CD4-positive, alpha-beta T cell (primary cell): ENCODE data around the gene PLCG2. TPM values are rescaled to one million over a fixed set of nuclear protein-coding genes. Genes with fewer than 3 reads are reported as not detected.

Experiments used
- ATAC-seq: fragments of 200-7000 bp; cut with Tn5 transposase; one replicate; pipeline ENCODE4 v1.10.0; 2022; ENCODE audit warnings: mild to moderate bottlenecking; ENCODE audit not compliant: poor library complexity
- CTCF ChIA-PET: fragments of 350-600 bp; sonication (Branson Sonifier 250); formaldehyde crosslinking; loops from one replicate; lab custom pipeline; 2021; ENCODE audit warnings: antibody characterized with exemption, inconsistent platforms; lab: Charles Lee
- POLR2A ChIA-PET: fragments of 350-600 bp; sonication (Branson Sonifier 250); formaldehyde crosslinking; loops from one replicate; lab custom pipeline; 2021; ENCODE audit warnings: antibody characterized with exemption, inconsistent platforms; lab: Charles Lee
- DNase-seq, 14 experiments: peaks; one replicate each; pipeline ENCODE4 v3.0.0-alpha.2; 2013 to 2020; ENCODE audit warnings: mixed read lengths in 2 of 14
- H3K27ac ChIP-seq, 2 donors: one replicate each; pipeline versions ENCODE4 v1.5.1 to v1.7.0; 2013; ENCODE audit warnings: low read length in 2 of 2, low read depth in 1 of 2, mild to moderate bottlenecking in 1 of 2
- H3K27me3 ChIP-seq, 2 experiments: 1 replicate in 1 of 2; 2 replicates in 1 of 2; pipeline versions ENCODE4 v1.6.1 to v1.7.0; 2013; ENCODE audit warnings: low read length in 2 of 2, control low read depth in 1 of 2, mild to moderate bottlenecking in 1 of 2, moderate library complexity in 1 of 2; ENCODE audit not compliant: insufficient read depth in 2 of 2, control insufficient read depth in 1 of 2
- H3K36me3 ChIP-seq: one replicate; pipeline ENCODE4 v1.6.1; 2013; ENCODE audit warnings: low read length, control low read depth; ENCODE audit not compliant: insufficient read depth
- H3K4me1 ChIP-seq: one replicate; pipeline ENCODE4 v1.6.1; 2013; ENCODE audit warnings: low read length, control low read depth; ENCODE audit not compliant: insufficient read depth
- H3K4me3 ChIP-seq: one replicate; pipeline ENCODE4 v1.5.1; 2013; ENCODE audit warnings: mild to moderate bottlenecking, low read length, moderate library complexity
- H3K9me3 ChIP-seq, 2 experiments: 1 replicate in 1 of 2; 2 replicates in 1 of 2; pipeline versions ENCODE4 v1.6.1 to v1.7.0; 2013; ENCODE audit warnings: low read length in 2 of 2, mild to moderate bottlenecking in 2 of 2, control low read depth in 1 of 2, moderate library complexity in 1 of 2; ENCODE audit not compliant: control insufficient read depth in 1 of 2, insufficient read depth in 1 of 2
- H3K27ac Mint-ChIP-seq: one replicate; pipeline ENCODE4 v1.8.0; 2020; ENCODE audit warnings: mixed read lengths
- H3K27me3 Mint-ChIP-seq: one replicate; pipeline ENCODE4 v1.8.0; 2021; ENCODE audit warnings: mixed read lengths
- H3K36me3 Mint-ChIP-seq: one replicate; pipeline ENCODE4 v1.8.0; 2021; ENCODE audit warnings: low read depth, mixed read lengths
- H3K4me1 Mint-ChIP-seq: one replicate; pipeline ENCODE4 v1.8.0; 2021; ENCODE audit warnings: low read depth, mixed read lengths
- H3K4me3 Mint-ChIP-seq: one replicate; pipeline ENCODE4 v1.8.0; 2020; ENCODE audit warnings: mild to moderate bottlenecking, mixed read lengths
- H3K9me3 Mint-ChIP-seq: one replicate; pipeline ENCODE4 v1.8.0; 2020; ENCODE audit warnings: mixed read lengths
- CTCF ChIP-seq: fragments of 200-600 bp; IDR thresholded peaks from one replicate; pipeline ENCODE4 v1.8.0; 2022; ENCODE audit warnings: antibody characterized with exemption, mild to moderate bottlenecking
- intact Hi-C, 2 experiments: fragments of 100-400 bp; cut with DNase I in 1 of 2; cut with micrococcal nuclease in 1 of 2; formaldehyde crosslinking; loops; one replicate each; pipeline versions ENCODE4 v1.15.1 to v1.9.0; 2023 to 2025; cut with DNase I, micrococcal nuclease
- total RNA-seq, 174 experiments: library from RNA in 2 of 174; stranded (reverse) in 2 of 174; gene quantifications; one replicate each; pipeline ENCODE4 v1.2.3 and lab custom pipeline; 2021 to 2026

Gene PLCG2
- total RNA-seq, 2 experiments from 2014 or later = 0.92 to 1.5 TPM

GRCh38 chr16:81833751-81834150, 54.7 kb downstream of the PLCG2 start:
- ChIA-PET POLR2A (no interaction called here), CTCF (no interaction called here)
- Histone ChIP-seq H3K27me3 (no peaks in the 10 kb centered on the region), H3K27ac (no peak overlapping the region), H3K36me3 (no peaks in the 10 kb centered on the region), H3K4me3 (no peak overlapping the region), H3K9me3 (no peaks in the 10 kb centered on the region), H3K4me1 (peaks cover 16% of the 10 kb centered on the region)
- Mint-ChIP-seq H3K27ac (no peak overlapping the region), H3K36me3 (no peaks in the 10 kb centered on the region), H3K4me3 (no peak overlapping the region), H3K27me3 (peaks cover 12% of the 10 kb centered on the region), H3K9me3 (no peaks in the 10 kb centered on the region), H3K4me1 (peaks cover 11% of the 10 kb centered on the region)
- no peak for ATAC-seq
- no peak for TF ChIP-seq CTCF
- no peak for DNase-seq
- intact Hi-C loops = no loop called here

- no peak for TF ChIP-seq CTCF
- Mint-ChIP-seq H3K9me3 (no peaks in the 10 kb centered on the region), H3K36me3 (no peaks in the 10 kb centered on the region), H3K4me1 (peaks cover 11% of the 10 kb centered on the region), H3K27ac (no peak overlapping the region), H3K4me3 (no peak overlapping the region), H3K27me3 (peaks cover 12% of the 10 kb centered on the region)
- Histone ChIP-seq H3K27me3 (no peaks in the 10 kb centered on the region), H3K4me1 (peaks cover 16% of the 10 kb centered on the region), H3K4me3 (no peak overlapping the region), H3K27ac (no peak overlapping the region), H3K36me3 (no peaks in the 10 kb centered on the region), H3K9me3 (no peaks in the 10 kb centered on the region)
- intact Hi-C loops = no loop called here
- CTCF ChIA-PET = no interaction called here
- POLR2A ChIA-PET = no interaction called here
- ATAC-seq (no peak), DNase-seq (no peak)
These were observed 55.8 kb downstream of the PLCG2 start for GRCh38 chr16:81834868-81835267.

- no peak overlapping the region for H3K4me3 ChIP-seq
- DNase-seq (peak in 1 of 14 experiments; percentile 12), ATAC-seq (no peak)
- Mint-ChIP-seq H3K27ac (no peak overlapping the region), H3K4me3 (no peak overlapping the region), H3K9me3 (no peaks in the 10 kb centered on the region), H3K4me1 (peaks cover 11% of the 10 kb centered on the region), H3K27me3 (peaks cover 12% of the 10 kb centered on the region), H3K36me3 (no peaks in the 10 kb centered on the region)
- no peaks in the 10 kb centered on the region for H3K9me3 ChIP-seq
- peaks cover 13% of the 10 kb centered on the region for H3K4me1 ChIP-seq
- TF ChIP-seq CTCF = no peak
- ChIA-PET CTCF (no interaction called here), POLR2A (no interaction called here)
- no peaks in the 10 kb centered on the region for H3K36me3 ChIP-seq
- no peaks in the 10 kb centered on the region for H3K27me3 ChIP-seq
- intact Hi-C loops = no loop called here
- no peak overlapping the region for H3K27ac ChIP-seq
These were observed 57.4 kb downstream of the PLCG2 start for GRCh38 chr16:81836279-81837054.
